ENCODE data around the gene AFDN. TPM values are rescaled to one million over a fixed set of nuclear protein-coding genes. Genes with fewer than 3 reads are reported as not detected.

AFDN gene
- total and polyA plus RNA-seq, 2 of the 8 experiments (the other 6 are each of a cell fraction or from before 2014, with no cell fraction given), result 53.4 to 192 TPM

DNA sequence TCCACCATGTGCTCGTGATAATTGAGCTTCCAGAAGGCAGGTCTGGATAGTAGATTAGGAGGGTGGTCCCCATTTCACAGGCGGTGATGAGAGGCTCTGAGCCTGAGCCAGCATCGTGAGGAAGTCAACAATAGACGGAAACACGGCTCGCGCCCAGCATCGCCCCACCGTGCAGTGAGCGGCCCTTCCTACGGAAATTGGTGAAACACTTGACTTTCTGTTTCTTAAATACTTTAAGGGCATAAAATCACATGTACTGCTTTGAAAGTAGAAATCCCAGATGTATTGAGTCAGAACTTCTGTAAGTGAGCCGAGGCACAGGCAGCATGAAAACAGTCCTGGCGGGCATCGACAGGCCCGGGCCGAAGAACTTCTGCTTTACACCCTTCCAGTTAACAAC, 166.5 kb downstream of the AFDN start (continued):
- TF ChIP-seq, protein P1, sequence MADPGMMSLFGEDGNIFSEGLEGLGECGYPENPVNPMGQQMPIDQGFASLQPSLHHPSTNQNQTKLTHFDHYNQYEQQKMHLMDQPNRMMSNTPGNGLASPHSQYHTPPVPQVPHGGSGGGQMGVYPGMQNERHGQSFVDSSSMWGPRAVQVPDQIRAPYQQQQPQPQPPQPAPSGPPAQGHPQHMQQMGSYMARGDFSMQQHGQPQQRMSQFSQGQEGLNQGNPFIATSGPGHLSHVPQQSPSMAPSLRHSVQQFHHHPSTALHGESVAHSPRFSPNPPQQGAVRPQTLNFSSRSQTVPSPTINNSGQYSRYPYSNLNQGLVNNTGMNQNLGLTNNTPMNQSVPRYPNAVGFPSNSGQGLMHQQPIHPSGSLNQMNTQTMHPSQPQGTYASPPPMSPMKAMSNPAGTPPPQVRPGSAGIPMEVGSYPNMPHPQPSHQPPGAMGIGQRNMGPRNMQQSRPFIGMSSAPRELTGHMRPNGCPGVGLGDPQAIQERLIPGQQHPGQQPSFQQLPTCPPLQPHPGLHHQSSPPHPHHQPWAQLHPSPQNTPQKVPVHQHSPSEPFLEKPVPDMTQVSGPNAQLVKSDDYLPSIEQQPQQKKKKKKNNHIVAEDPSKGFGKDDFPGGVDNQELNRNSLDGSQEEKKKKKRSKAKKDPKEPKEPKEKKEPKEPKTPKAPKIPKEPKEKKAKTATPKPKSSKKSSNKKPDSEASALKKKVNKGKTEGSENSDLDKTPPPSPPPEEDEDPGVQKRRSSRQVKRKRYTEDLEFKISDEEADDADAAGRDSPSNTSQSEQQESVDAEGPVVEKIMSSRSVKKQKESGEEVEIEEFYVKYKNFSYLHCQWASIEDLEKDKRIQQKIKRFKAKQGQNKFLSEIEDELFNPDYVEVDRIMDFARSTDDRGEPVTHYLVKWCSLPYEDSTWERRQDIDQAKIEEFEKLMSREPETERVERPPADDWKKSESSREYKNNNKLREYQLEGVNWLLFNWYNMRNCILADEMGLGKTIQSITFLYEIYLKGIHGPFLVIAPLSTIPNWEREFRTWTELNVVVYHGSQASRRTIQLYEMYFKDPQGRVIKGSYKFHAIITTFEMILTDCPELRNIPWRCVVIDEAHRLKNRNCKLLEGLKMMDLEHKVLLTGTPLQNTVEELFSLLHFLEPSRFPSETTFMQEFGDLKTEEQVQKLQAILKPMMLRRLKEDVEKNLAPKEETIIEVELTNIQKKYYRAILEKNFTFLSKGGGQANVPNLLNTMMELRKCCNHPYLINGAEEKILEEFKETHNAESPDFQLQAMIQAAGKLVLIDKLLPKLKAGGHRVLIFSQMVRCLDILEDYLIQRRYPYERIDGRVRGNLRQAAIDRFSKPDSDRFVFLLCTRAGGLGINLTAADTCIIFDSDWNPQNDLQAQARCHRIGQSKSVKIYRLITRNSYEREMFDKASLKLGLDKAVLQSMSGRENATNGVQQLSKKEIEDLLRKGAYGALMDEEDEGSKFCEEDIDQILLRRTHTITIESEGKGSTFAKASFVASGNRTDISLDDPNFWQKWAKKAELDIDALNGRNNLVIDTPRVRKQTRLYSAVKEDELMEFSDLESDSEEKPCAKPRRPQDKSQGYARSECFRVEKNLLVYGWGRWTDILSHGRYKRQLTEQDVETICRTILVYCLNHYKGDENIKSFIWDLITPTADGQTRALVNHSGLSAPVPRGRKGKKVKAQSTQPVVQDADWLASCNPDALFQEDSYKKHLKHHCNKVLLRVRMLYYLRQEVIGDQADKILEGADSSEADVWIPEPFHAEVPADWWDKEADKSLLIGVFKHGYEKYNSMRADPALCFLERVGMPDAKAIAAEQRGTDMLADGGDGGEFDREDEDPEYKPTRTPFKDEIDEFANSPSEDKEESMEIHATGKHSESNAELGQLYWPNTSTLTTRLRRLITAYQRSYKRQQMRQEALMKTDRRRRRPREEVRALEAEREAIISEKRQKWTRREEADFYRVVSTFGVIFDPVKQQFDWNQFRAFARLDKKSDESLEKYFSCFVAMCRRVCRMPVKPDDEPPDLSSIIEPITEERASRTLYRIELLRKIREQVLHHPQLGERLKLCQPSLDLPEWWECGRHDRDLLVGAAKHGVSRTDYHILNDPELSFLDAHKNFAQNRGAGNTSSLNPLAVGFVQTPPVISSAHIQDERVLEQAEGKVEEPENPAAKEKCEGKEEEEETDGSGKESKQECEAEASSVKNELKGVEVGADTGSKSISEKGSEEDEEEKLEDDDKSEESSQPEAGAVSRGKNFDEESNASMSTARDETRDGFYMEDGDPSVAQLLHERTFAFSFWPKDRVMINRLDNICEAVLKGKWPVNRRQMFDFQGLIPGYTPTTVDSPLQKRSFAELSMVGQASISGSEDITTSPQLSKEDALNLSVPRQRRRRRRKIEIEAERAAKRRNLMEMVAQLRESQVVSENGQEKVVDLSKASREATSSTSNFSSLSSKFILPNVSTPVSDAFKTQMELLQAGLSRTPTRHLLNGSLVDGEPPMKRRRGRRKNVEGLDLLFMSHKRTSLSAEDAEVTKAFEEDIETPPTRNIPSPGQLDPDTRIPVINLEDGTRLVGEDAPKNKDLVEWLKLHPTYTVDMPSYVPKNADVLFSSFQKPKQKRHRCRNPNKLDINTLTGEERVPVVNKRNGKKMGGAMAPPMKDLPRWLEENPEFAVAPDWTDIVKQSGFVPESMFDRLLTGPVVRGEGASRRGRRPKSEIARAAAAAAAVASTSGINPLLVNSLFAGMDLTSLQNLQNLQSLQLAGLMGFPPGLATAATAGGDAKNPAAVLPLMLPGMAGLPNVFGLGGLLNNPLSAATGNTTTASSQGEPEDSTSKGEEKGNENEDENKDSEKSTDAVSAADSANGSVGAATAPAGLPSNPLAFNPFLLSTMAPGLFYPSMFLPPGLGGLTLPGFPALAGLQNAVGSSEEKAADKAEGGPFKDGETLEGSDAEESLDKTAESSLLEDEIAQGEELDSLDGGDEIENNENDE (IDR thresholded peaks at IDR 0.05; ENCODE audit: insufficient replicate concordance, low read length), result no peak
- TF ChIP-seq HDAC6 (IDR thresholded peaks at IDR 0.05; ENCODE audit: low read depth, low read length), result no peak
- no peak for TF ChIP-seq KDM5A (IDR thresholded peaks at IDR 0.05; ENCODE audit: low read length)
- no peak for TF ChIP-seq RAD21 (IDR thresholded peaks at IDR 0.05 in 1 of 2, conservative IDR thresholded peaks at IDR 0.05 in 1 of 2; ENCODE audit: low read depth in 2 of 2, low read length in 2 of 2)
- TF ChIP-seq, protein P2, sequence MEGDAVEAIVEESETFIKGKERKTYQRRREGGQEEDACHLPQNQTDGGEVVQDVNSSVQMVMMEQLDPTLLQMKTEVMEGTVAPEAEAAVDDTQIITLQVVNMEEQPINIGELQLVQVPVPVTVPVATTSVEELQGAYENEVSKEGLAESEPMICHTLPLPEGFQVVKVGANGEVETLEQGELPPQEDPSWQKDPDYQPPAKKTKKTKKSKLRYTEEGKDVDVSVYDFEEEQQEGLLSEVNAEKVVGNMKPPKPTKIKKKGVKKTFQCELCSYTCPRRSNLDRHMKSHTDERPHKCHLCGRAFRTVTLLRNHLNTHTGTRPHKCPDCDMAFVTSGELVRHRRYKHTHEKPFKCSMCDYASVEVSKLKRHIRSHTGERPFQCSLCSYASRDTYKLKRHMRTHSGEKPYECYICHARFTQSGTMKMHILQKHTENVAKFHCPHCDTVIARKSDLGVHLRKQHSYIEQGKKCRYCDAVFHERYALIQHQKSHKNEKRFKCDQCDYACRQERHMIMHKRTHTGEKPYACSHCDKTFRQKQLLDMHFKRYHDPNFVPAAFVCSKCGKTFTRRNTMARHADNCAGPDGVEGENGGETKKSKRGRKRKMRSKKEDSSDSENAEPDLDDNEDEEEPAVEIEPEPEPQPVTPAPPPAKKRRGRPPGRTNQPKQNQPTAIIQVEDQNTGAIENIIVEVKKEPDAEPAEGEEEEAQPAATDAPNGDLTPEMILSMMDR (IDR thresholded peaks at IDR 0.05; ENCODE audit: control extremely low read depth in 1 of 3, insufficient read depth in 1 of 3, low read depth in 1 of 3, low read length in 3 of 3), result no peak
- TF ChIP-seq FOSL1 (IDR thresholded peaks at IDR 0.05; ENCODE audit: insufficient read depth, low read depth, low read length), result no peak
- TF ChIP-seq TCF12 (IDR thresholded peaks at IDR 0.05; ENCODE audit: low read depth, low read length), result no peak
- TF ChIP-seq POLR2AphosphoS5 (IDR thresholded peaks at IDR 0.05; ENCODE audit: low read depth, low read length), result no peak
- TF ChIP-seq CBX8 (IDR thresholded peaks at IDR 0.05; ENCODE audit: borderline replicate concordance, low read depth, low read length), result no peak

Measured in H1 (cell line).